HepG2 (cell line): ENCODE results near the gene POLN. TPM values are rescaled to one million over a fixed set of nuclear protein-coding genes. Genes with fewer than 3 reads are reported as not detected.

ENCODE experiments used
- ATAC-seq: fragments of 200-7000 bp; cut with Tn5 transposase; 3 replicates; pipeline ENCODE4 v1.9.1; 2020; ENCODE audit warnings: mild to moderate bottlenecking, moderate library complexity
- BruUV-seq: library from RNA; stranded (reverse); fragments of 400-500 nt; replicated peaks from 2 replicates; lab custom pipeline; 2021; lab: Mats Ljungman, UMichigan
- CTCF ChIA-PET: fragments of 300-600 bp; formaldehyde crosslinking; extraction: SDS; loops from one replicate; lab custom pipeline; 2021; ENCODE audit warnings: low total read pairs, inconsistent platforms, low intra/inter-chr PET ratio; lab: Yijun Ruan, JAX
- POLR2A ChIA-PET: fragments of 350-600 bp; sonication (Branson Sonifier 250); formaldehyde crosslinking; loops from one replicate; lab custom pipeline; 2020; ENCODE audit warnings: antibody characterized with exemption, inconsistent platforms; lab: Yijun Ruan, JAX
- DNase-seq: peaks from one replicate; pipeline ENCODE4 v3.0.0-alpha.2; 2015; ENCODE audit warnings: low spot score
- FAIRE-seq: peaks from 3 replicates; lab custom pipeline; 2011; peaks lifted over from hg19 to GRCh38; lab: Jason Lieb, UNC
- H2AFZ ChIP-seq: one replicate; pipeline ENCODE4 v1.6.1; 2011; ENCODE audit warnings: low read length, inconsistent platforms
- H3K27ac ChIP-seq: fragments of 300-600 bp; 3 replicates; pipeline ENCODE4 v1.8.0; 2011; ENCODE audit warnings: mixed run types, mild to moderate bottlenecking, mixed read lengths, low read length, inconsistent platforms; ENCODE audit not compliant: insufficient read depth; ENCODE audit errors: extremely low read length
- H3K27me3 ChIP-seq, 2 experiments: fragments of 200-600 bp in 1 of 2; 2 replicates in 1 of 2; 3 replicates in 1 of 2; pipeline versions ENCODE4 v1.6.0 to v1.8.0; 2011; ENCODE audit warnings: low read length in 2 of 2, mild to moderate bottlenecking in 2 of 2, moderate library complexity in 2 of 2, inconsistent platforms in 1 of 2; ENCODE audit not compliant: insufficient read depth in 2 of 2, control insufficient read depth in 1 of 2
- H3K36me3 ChIP-seq, 2 experiments: fragments of 200-600 bp in 1 of 2; replicated peaks in 1 of 2; 2 replicates in 1 of 2; 3 replicates in 1 of 2; pipeline versions ENCODE4 v1.5.1 to v1.8.0; 2011; ENCODE audit warnings: low read length in 2 of 2, inconsistent platforms in 1 of 2; ENCODE audit not compliant: insufficient read depth in 2 of 2, control insufficient read depth in 1 of 2
- H3K4me1 ChIP-seq: 2 replicates; pipeline ENCODE4 v1.5.1; 2012; ENCODE audit warnings: low read length, inconsistent platforms; ENCODE audit not compliant: insufficient read depth
- H3K4me2 ChIP-seq: 2 replicates; pipeline ENCODE4 v1.6.0; 2011; ENCODE audit warnings: low read depth, low read length, inconsistent platforms
- H3K4me3 ChIP-seq, 3 experiments: fragments of 200-600 bp in 1 of 3; sonication (generic), shearing (Covaris generic) in 1 of 3; replicated peaks in 1 of 3; 2 replicates each; pipeline ENCODE4 v1.5.1; 2011 to 2016; ENCODE audit warnings: low read length in 3 of 3, inconsistent platforms in 2 of 3, low read depth in 2 of 3, mild to moderate bottlenecking in 2 of 3, control low read depth in 1 of 3, mixed read lengths in 1 of 3; ENCODE audit not compliant: insufficient read depth in 1 of 3
- H3K79me2 ChIP-seq: one replicate; pipeline ENCODE4 v1.6.1; 2011; ENCODE audit warnings: low read length, inconsistent platforms; ENCODE audit not compliant: insufficient read depth
- H3K9ac ChIP-seq: 2 replicates; pipeline ENCODE4 v1.6.0; 2011; ENCODE audit warnings: mild to moderate bottlenecking, low read depth, low read length, inconsistent platforms; ENCODE audit not compliant: insufficient read depth
- H3K9me3 ChIP-seq: 2 replicates; pipeline ENCODE4 v1.5.1; 2012; ENCODE audit warnings: mild to moderate bottlenecking, low read length
- H4K20me1 ChIP-seq: 2 replicates; pipeline ENCODE4 v1.6.0; 2011; ENCODE audit warnings: inconsistent platforms, mild to moderate bottlenecking, low read length, moderate library complexity; ENCODE audit not compliant: insufficient read depth
- BRD4 ChIP-seq: sonication (generic); formaldehyde crosslinking; IDR thresholded peaks from 2 replicates; pipeline ENCODE4 v1.4.0; 2020; ENCODE audit warnings: missing genetic modification reagents
- DPF2 ChIP-seq: sonication (generic); formaldehyde crosslinking; IDR thresholded peaks from 2 replicates; pipeline ENCODE4 v1.4.0; 2020; ENCODE audit warnings: mild to moderate bottlenecking, low read depth, missing genetic modification reagents, borderline replicate concordance
- ELF4 ChIP-seq: sonication (generic); formaldehyde crosslinking; IDR thresholded peaks from 2 replicates; pipeline ENCODE4 v1.5.0; 2020; ENCODE audit warnings: missing genetic modification reagents, mild to moderate bottlenecking, moderate library complexity, borderline replicate concordance
- FLYWCH1 ChIP-seq: sonication (generic); formaldehyde crosslinking; IDR thresholded peaks from 2 replicates; pipeline ENCODE4 v1.8.1; 2023; ENCODE audit warnings: mild to moderate bottlenecking, missing genetic modification reagents
- GZF1 ChIP-seq: sonication (generic); formaldehyde crosslinking; IDR thresholded peaks from 2 replicates; pipeline ENCODE4 v1.5.1; 2020; ENCODE audit warnings: mild to moderate bottlenecking, missing genetic modification reagents
- HNRNPK ChIP-seq: fragments of 200-400 bp; formaldehyde crosslinking; IDR thresholded peaks from 2 replicates; pipeline ENCODE4 v1.6.1; 2018; ENCODE audit warnings: low read length, low read depth, moderate library complexity, mild to moderate bottlenecking; ENCODE audit not compliant: poor library complexity, severe bottlenecking
- HNRNPL ChIP-seq: fragments of 200-400 bp; formaldehyde crosslinking; IDR thresholded peaks from 2 replicates; pipeline ENCODE4 v1.6.1; 2017; ENCODE audit warnings: mild to moderate bottlenecking, low read depth, low read length
- HOXA3 ChIP-seq: sonication (generic); formaldehyde crosslinking; IDR thresholded peaks from 2 replicates; pipeline ENCODE4 v1.5.0; 2020; ENCODE audit warnings: missing genetic modification reagents
- HOXD1 ChIP-seq: sonication (generic); formaldehyde crosslinking; IDR thresholded peaks from 2 replicates; pipeline ENCODE4 v1.5.0; 2020; ENCODE audit warnings: missing genetic modification reagents
- PTBP1 ChIP-seq: fragments of 200-400 bp; formaldehyde crosslinking; IDR thresholded peaks from 2 replicates; pipeline ENCODE4 v1.6.1; 2018; ENCODE audit warnings: low read length, low read depth; ENCODE audit not compliant: poor library complexity, severe bottlenecking
- RBFOX2 ChIP-seq: fragments of 200-400 bp; formaldehyde crosslinking; IDR thresholded peaks from 2 replicates; pipeline ENCODE4 v1.6.1; 2017; ENCODE audit warnings: low read depth, mild to moderate bottlenecking, low read length
- RBM22 ChIP-seq: fragments of 200-400 bp; formaldehyde crosslinking; optimal IDR thresholded peaks from 2 replicates; pipeline ENCODE3; 2017; ENCODE audit warnings: mild to moderate bottlenecking, low read length, moderate library complexity
- RCOR2 ChIP-seq: IDR thresholded peaks from 2 replicates; pipeline ENCODE4 v1.6.1; 2016; ENCODE audit warnings: missing biosample characterization, missing genetic modification reagents
- ZFY ChIP-seq: sonication (generic); formaldehyde crosslinking; IDR thresholded peaks from 2 replicates; pipeline ENCODE4 v1.4.0; 2020; ENCODE audit warnings: missing genetic modification reagents
- ZNF263 ChIP-seq: sonication (generic); formaldehyde crosslinking; IDR thresholded peaks from 2 replicates; pipeline ENCODE4 v1.4.0; 2020; ENCODE audit warnings: missing genetic modification reagents
- ZNF720 ChIP-seq: sonication (generic); formaldehyde crosslinking; IDR thresholded peaks from 2 replicates; pipeline ENCODE4 v1.4.0; 2020; ENCODE audit warnings: missing genetic modification reagents
- ZNF768 ChIP-seq: sonication (generic); formaldehyde crosslinking; IDR thresholded peaks from 2 replicates; pipeline ENCODE4 v1.4.0; 2020; ENCODE audit warnings: missing genetic modification reagents
- WGBS: methylation state at CpG from one replicate; pipeline ENCODE4 v1.1.6; 2017; ENCODE audit warnings: low lambda C conversion rate; 5-methylcytosine and 5-hydroxymethylcytosine counted together
- in situ Hi-C: cut with HindIII; loops from 2 replicates; pipeline ENCODE4 v1.10.0; 2017; ENCODE audit warnings: low pct_unique_long_range_greater_than_20kb; ENCODE audit not compliant: extremely low pct_ligation_motif_present
- intact Hi-C: fragments of 100-400 bp; cut with micrococcal nuclease; formaldehyde crosslinking; loops from one replicate; pipeline ENCODE4 v1.10.0; 2022; ENCODE audit not compliant: unreplicated experiment
- polyA plus RNA-seq, 8 experiments: library from polyadenylated mRNA; depleted of rRNA in 3 of 8; stranded (reverse) in 7 of 8; unstranded in 1 of 8; fragments of >200 nt; fragmentation: Illumina TruSeq in 4 of 8; extraction: Trizol in 4 of 8; gene quantifications; 2 replicates each; pipeline versions ENCODE4 v1.2.1 to v1.2.3, GENCODE V29; 2011 to 2016; ENCODE audit warnings: low read depth in 4 of 8, missing spikeins in 1 of 8, mixed read lengths in 1 of 8; ENCODE audit not compliant: insufficient read depth in 1 of 8
- total RNA-seq, 5 experiments: library from RNA; depleted of rRNA; stranded (reverse); fragments of >200 nt; fragmentation: Illumina TruSeq; extraction: Trizol; gene quantifications; 2 replicates each; pipeline ENCODE4 v1.2.3, GENCODE V29; 2016; ENCODE audit warnings: low read depth in 1 of 5
- TF ChIP-seq, protein P1 (sequence below): sonication (generic); formaldehyde crosslinking; IDR thresholded peaks from 2 replicates; pipeline ENCODE4 v1.8.0; 2022; ENCODE audit warnings: missing genetic modification reagents, mild to moderate bottlenecking, borderline replicate concordance
- TF ChIP-seq, protein P2 (sequence below): sonication (generic); formaldehyde crosslinking; IDR thresholded peaks from 2 replicates; pipeline ENCODE4 v1.4.0; 2020; ENCODE audit warnings: missing genetic modification reagents

Gene POLN
- total and polyA plus RNA-seq, 2 of the 13 experiments (the other 11 are each of a cell fraction or from before 2014, with no cell fraction given), result 0.93 to 1.5 TPM

DNA sequence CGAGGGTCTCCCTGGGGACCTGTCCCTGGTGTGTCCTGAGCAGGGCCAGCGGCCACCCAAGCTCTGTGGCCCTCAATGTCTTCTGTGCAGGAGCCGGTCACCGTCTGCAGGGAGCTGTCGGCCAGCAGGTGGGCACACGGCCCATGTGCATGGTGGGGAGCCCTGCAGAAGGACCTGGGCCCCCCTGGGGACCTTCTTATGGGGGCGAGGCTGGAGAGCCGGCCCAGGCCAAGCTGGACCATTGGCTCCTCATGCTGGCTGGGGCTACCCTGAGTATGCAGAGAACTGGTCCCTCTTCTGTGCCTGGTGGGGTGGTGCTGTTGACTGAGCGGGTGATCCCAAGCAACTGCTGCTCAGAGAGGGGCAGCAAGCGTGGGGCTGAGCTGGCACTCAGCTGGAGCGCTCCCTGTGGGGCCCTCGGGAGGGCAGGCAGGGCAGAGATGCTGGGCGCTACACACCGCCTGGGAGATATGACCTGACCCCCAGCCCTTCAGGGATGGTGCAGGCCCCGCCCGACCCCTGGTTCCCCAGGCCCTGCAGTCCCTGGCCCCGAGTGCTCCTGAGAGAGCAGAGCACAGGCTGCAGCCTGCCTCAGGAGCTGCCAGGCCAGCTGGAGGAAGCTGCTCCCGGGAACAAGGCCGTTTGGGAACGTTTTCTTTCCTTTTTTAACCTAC is 168.0 kb downstream of the POLN start:
- CTCF ChIA-PET, result no interaction called here
- POLR2A ChIA-PET, result no interaction called here
- Histone ChIP-seq H3K27me3 (no peaks in the 10 kb centered on the region), H3K9ac (no peak overlapping the region), H3K79me2 (no peaks in the 10 kb centered on the region), H2AFZ (no peak overlapping the region), H3K4me3 (peak overlapping the region in 1 of 3 experiments; percentile 25; a peak in 2 of 6 replicates), H3K4me1 (peaks cover 93% of the 10 kb centered on the region), H3K4me2 (no peak overlapping the region), H3K36me3 (no peaks in the 10 kb centered on the region), H3K9me3 (no peaks in the 10 kb centered on the region), H4K20me1 (no peaks in the 10 kb centered on the region), H3K27ac (no peak overlapping the region)
- no peak for ATAC-seq
- DNase-seq, result no peak
- no TSS peak for BruUV-seq
- intact Hi-C loops (no loop called here), in situ Hi-C loops (no loop called here)
- FAIRE-seq, result no peak
- WGBS, result no CpG with 5 or more reads among the region's 20 CpGs
- TF ChIP-seq ZNF263 (CRISPR knock-in tag), result 0 out of 2 replicates have a peak, but pooled peaks have one; percentile 40
- TF ChIP-seq FLYWCH1, result no peak
- TF ChIP-seq RCOR2 (CRISPR knock-in tag), result no peak
- TF ChIP-seq GZF1, result no peak
- 0 out of 2 replicates have a peak, but pooled peaks have one; percentile 40 for TF ChIP-seq BRD4 (CRISPR knock-in tag)
- TF ChIP-seq HOXD1, result no peak
- TF ChIP-seq, protein P1, sequence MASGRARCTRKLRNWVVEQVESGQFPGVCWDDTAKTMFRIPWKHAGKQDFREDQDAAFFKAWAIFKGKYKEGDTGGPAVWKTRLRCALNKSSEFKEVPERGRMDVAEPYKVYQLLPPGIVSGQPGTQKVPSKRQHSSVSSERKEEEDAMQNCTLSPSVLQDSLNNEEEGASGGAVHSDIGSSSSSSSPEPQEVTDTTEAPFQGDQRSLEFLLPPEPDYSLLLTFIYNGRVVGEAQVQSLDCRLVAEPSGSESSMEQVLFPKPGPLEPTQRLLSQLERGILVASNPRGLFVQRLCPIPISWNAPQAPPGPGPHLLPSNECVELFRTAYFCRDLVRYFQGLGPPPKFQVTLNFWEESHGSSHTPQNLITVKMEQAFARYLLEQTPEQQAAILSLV, result no peak
- TF ChIP-seq ZFY (CRISPR knock-in tag), result 0 out of 2 replicates have a peak, but pooled peaks have one; percentile 18
- TF ChIP-seq RBFOX2, result peak; percentile 30; the same call in 1 of the 2 replicates
- TF ChIP-seq, protein P2, sequence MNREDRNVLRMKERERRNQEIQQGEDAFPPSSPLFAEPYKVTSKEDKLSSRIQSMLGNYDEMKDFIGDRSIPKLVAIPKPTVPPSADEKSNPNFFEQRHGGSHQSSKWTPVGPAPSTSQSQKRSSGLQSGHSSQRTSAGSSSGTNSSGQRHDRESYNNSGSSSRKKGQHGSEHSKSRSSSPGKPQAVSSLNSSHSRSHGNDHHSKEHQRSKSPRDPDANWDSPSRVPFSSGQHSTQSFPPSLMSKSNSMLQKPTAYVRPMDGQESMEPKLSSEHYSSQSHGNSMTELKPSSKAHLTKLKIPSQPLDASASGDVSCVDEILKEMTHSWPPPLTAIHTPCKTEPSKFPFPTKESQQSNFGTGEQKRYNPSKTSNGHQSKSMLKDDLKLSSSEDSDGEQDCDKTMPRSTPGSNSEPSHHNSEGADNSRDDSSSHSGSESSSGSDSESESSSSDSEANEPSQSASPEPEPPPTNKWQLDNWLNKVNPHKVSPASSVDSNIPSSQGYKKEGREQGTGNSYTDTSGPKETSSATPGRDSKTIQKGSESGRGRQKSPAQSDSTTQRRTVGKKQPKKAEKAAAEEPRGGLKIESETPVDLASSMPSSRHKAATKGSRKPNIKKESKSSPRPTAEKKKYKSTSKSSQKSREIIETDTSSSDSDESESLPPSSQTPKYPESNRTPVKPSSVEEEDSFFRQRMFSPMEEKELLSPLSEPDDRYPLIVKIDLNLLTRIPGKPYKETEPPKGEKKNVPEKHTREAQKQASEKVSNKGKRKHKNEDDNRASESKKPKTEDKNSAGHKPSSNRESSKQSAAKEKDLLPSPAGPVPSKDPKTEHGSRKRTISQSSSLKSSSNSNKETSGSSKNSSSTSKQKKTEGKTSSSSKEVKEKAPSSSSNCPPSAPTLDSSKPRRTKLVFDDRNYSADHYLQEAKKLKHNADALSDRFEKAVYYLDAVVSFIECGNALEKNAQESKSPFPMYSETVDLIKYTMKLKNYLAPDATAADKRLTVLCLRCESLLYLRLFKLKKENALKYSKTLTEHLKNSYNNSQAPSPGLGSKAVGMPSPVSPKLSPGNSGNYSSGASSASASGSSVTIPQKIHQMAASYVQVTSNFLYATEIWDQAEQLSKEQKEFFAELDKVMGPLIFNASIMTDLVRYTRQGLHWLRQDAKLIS (CRISPR knock-in tag), result no peak
- no peak for TF ChIP-seq HNRNPK
- TF ChIP-seq RBM22, result no peak
- no peak for TF ChIP-seq ZNF720
- TF ChIP-seq ZNF768 (CRISPR knock-in tag), result 0 out of 2 replicates have a peak, but pooled peaks have one; percentile 41
- TF ChIP-seq PTBP1, result no peak
- no peak for TF ChIP-seq ELF4 (CRISPR knock-in tag)
- no peak for TF ChIP-seq DPF2 (CRISPR knock-in tag)
- 0 out of 2 replicates have a peak, but pooled peaks have one; percentile 56 for TF ChIP-seq HNRNPL
- TF ChIP-seq HOXA3 (CRISPR knock-in tag), result no peak
